ENCODE results near the gene PPM1L.
A peak's percentile ranks its signal among the peaks of the same experiment; 100 is the strongest.

PPM1L gene

GRCh38 chr3:161043336-161044035 lies 287.5 kb downstream of the PPM1L start:
- DNase-seq (ENCODE audit: low read depth), result no peak

- DNase-seq (ENCODE audit: low read depth), result no peak
These were observed 293.7 kb downstream of the PPM1L start for GRCh38 chr3:161049683-161050248.

GRCh38 chr3:161050935-161051334 lies 294.9 kb downstream of the PPM1L start:
- no peak for DNase-seq (ENCODE audit: low read depth)

- no peak for DNase-seq (ENCODE audit: low read depth)
These were observed 295.8 kb downstream of the PPM1L start for GRCh38 chr3:161051856-161052255.

- DNase-seq (ENCODE audit: low read depth), result no peak
These were observed 299.0 kb downstream of the PPM1L start for GRCh38 chr3:161054860-161055604.

- no peak for DNase-seq (ENCODE audit: low read depth)
These were observed 308.4 kb downstream of the PPM1L start for GRCh38 chr3:161064413-161064812.

- DNase-seq (ENCODE audit: low read depth), result no peak
These were observed 310.9 kb downstream of the PPM1L start for GRCh38 chr3:161066930-161067329.

GRCh38 chr3:161067335-161067734 lies 311.3 kb downstream of the PPM1L start:
- DNase-seq (ENCODE audit: low read depth), result no peak

- peak; percentile 3 for DNase-seq (ENCODE audit: low read depth)
These were observed 313.6 kb downstream of the PPM1L start for GRCh38 chr3:161069511-161070251.

GRCh38 chr3:161070252-161070930 lies 314.4 kb downstream of the PPM1L start:
- no peak for DNase-seq (ENCODE audit: low read depth)

- DNase-seq (ENCODE audit: low read depth), result no peak
These were observed 315.1 kb downstream of the PPM1L start for GRCh38 chr3:161070980-161071663.

GRCh38 chr3:161072211-161072621 lies 316.2 kb downstream of the PPM1L start:
- DNase-seq (ENCODE audit: low read depth), result no peak

GRCh38 chr3:161072751-161073150 lies 316.7 kb downstream of the PPM1L start:
- no peak for DNase-seq (ENCODE audit: low read depth)

- no peak for DNase-seq (ENCODE audit: low read depth)
These were observed 317.1 kb downstream of the PPM1L start for GRCh38 chr3:161073181-161073580.

GRCh38 chr3:161081633-161082032 lies 325.6 kb downstream of the PPM1L start:
- no peak for DNase-seq (ENCODE audit: low read depth)

GRCh38 chr3:161082063-161082462 lies 326.0 kb downstream of the PPM1L start:
- no peak for DNase-seq (ENCODE audit: low read depth)

- no peak for DNase-seq (ENCODE audit: low read depth)
These were observed 327.1 kb downstream of the PPM1L start for GRCh38 chr3:161083131-161083530.

GRCh38 chr3:161084277-161084676 lies 328.2 kb downstream of the PPM1L start:
- DNase-seq (ENCODE audit: low read depth), result no peak

- no peak for DNase-seq (ENCODE audit: low read depth)
These were observed 337.9 kb downstream of the PPM1L start for GRCh38 chr3:161093895-161094294.

GRCh38 chr3:161096771-161097367 lies 340.8 kb downstream of the PPM1L start:
- no peak for DNase-seq (ENCODE audit: low read depth)

- no peak for DNase-seq (ENCODE audit: low read depth)
These were observed 345.0 kb downstream of the PPM1L start for GRCh38 chr3:161100994-161101393.
